Measurements from ENCODE around the gene NGB. TPM values are rescaled to one million over a fixed set of nuclear protein-coding genes. Genes with fewer than 3 reads are reported as not detected.

NGB gene
- total and polyA plus RNA-seq, 2 of the 8 experiments (the other 6 are each of a cell fraction or from before 2014, with no cell fraction given) = 0.30 to 0.60 TPM

- TF ChIP-seq FOSL1 (IDR thresholded peaks at IDR 0.05; ENCODE audit: insufficient read depth, low read depth, low read length) = no peak
- no peak for TF ChIP-seq JUND (IDR thresholded peaks at IDR 0.05; ENCODE audit: low read length)
- no peak for TF ChIP-seq RNF2 (IDR thresholded peaks at IDR 0.05; ENCODE audit: borderline replicate concordance, low read depth, low read length, missing control alignments, poor library complexity, severe bottlenecking)
- TF ChIP-seq CREB1 (IDR thresholded peaks at IDR 0.05) = no peak
- no peak for TF ChIP-seq NANOG (IDR thresholded peaks at IDR 0.05; ENCODE audit: insufficient read depth, low read depth, low read length, poor library complexity, severe bottlenecking)
- no peak for TF ChIP-seq KDM4A (IDR thresholded peaks at IDR 0.05; ENCODE audit: low read depth, low read length, severe bottlenecking)
- no peak for TF ChIP-seq POU5F1 (IDR thresholded peaks at IDR 0.05; ENCODE audit: low read depth, low read length)
- no peak for TF ChIP-seq SIRT6 (IDR thresholded peaks at IDR 0.05; ENCODE audit: low read length)
- no peak for TF ChIP-seq JUN (IDR thresholded peaks at IDR 0.05; ENCODE audit: low read depth, low read length)
- TF ChIP-seq TEAD4 (IDR thresholded peaks at IDR 0.05; ENCODE audit: low read depth, low read length) = no peak
Measured at GRCh38 chr14:77219591-77219990, 51.4 kb downstream of the NGB start (continued).

Data from H1 (cell line).